HepG2 (cell line): Measurements from ENCODE around the gene ACP2. TPM values are rescaled to one million over a fixed set of nuclear protein-coding genes. Genes with fewer than 3 reads are reported as not detected.
A peak's percentile ranks its signal among the peaks of the same experiment; 100 is the strongest.

Experiments
- CEBPG ChIP-seq: IDR thresholded peaks from 2 replicates; pipeline ENCODE4 v1.6.1; 2016
- DDIT3 ChIP-seq: sonication (generic); formaldehyde crosslinking; IDR thresholded peaks from 2 replicates; pipeline ENCODE4 v1.4.0; 2020; ENCODE audit warnings: mild to moderate bottlenecking, missing genetic modification reagents
- ETV6 ChIP-seq: sonication (generic); formaldehyde crosslinking; conservative IDR thresholded peaks from 2 replicates; pipeline ENCODE4 v1.4.0; 2020; ENCODE audit warnings: missing genetic modification reagents
- IKZF4 ChIP-seq: sonication (generic); formaldehyde crosslinking; IDR thresholded peaks from 2 replicates; pipeline ENCODE4 v1.5.1; 2020; ENCODE audit warnings: borderline replicate concordance, mild to moderate bottlenecking, low read depth, missing genetic modification reagents; ENCODE audit errors: not compliant biosample characterization
- KLF16 ChIP-seq, 2 experiments: sonication (generic) in 1 of 2; formaldehyde crosslinking in 1 of 2; IDR thresholded peaks; 2 replicates each; pipeline versions ENCODE4 v1.6.1 to v1.8.0; 2016 to 2023; ENCODE audit warnings: missing genetic modification reagents in 2 of 2, missing compliant biosample characterization in 1 of 2
- NFE2L2 ChIP-seq: fragments of 150-350 bp; IDR thresholded peaks from 2 replicates; pipeline ENCODE4 v1.6.1; 2014; ENCODE audit warnings: low read length
- NFIB ChIP-seq: sonication (generic); formaldehyde crosslinking; IDR thresholded peaks from 2 replicates; pipeline ENCODE4 v1.9.0; 2021; ENCODE audit warnings: missing genetic modification reagents, mild to moderate bottlenecking, borderline replicate concordance
- NFRKB ChIP-seq: fragments of 450-650 bp; IDR thresholded peaks from 2 replicates; pipeline ENCODE4 v1.6.1; 2017
- REL ChIP-seq: sonication (generic); formaldehyde crosslinking; conservative IDR thresholded peaks from 2 replicates; pipeline ENCODE4 v1.8.0; 2022; ENCODE audit warnings: mild to moderate bottlenecking, missing genetic modification reagents, moderate library complexity
- SNAI1 ChIP-seq: sonication (generic); formaldehyde crosslinking; IDR thresholded peaks from 2 replicates; pipeline ENCODE4 v1.5.0; 2020; ENCODE audit warnings: mild to moderate bottlenecking, missing genetic modification reagents, borderline replicate concordance
- TCF12 ChIP-seq, 2 experiments: fragments of 450-650 bp in 1 of 2; sonication (generic) in 1 of 2; formaldehyde crosslinking in 1 of 2; IDR thresholded peaks; 2 replicates each; pipeline versions ENCODE4 v1.6.1 to v1.8.0; 2017 to 2022; ENCODE audit warnings: antibody characterized with exemption in 1 of 2, mild to moderate bottlenecking in 1 of 2, missing genetic modification reagents in 1 of 2, moderate library complexity in 1 of 2
- TIGD3 ChIP-seq: sonication (generic); formaldehyde crosslinking; IDR thresholded peaks from 2 replicates; pipeline ENCODE4 v1.5.1; 2020; ENCODE audit warnings: mild to moderate bottlenecking, missing genetic modification reagents, borderline replicate concordance
- USF2 ChIP-seq, 2 experiments: sonication (generic) in 1 of 2; formaldehyde crosslinking in 1 of 2; IDR thresholded peaks; 2 replicates each; pipeline versions ENCODE4 v1.5.1 to v1.6.1; 2011 to 2020; ENCODE audit warnings: borderline replicate concordance in 1 of 2, low read depth in 1 of 2, low read length in 1 of 2, mild to moderate bottlenecking in 1 of 2, missing genetic modification reagents in 1 of 2, moderate library complexity in 1 of 2
- ZNF407 ChIP-seq: sonication (generic); formaldehyde crosslinking; IDR thresholded peaks from one replicate; pipeline ENCODE4 v1.5.1; 2020; ENCODE audit warnings: mild to moderate bottlenecking, missing genetic modification reagents; ENCODE audit errors: not compliant biosample characterization
- ZNF670 ChIP-seq: sonication (generic); formaldehyde crosslinking; IDR thresholded peaks from 2 replicates; pipeline ENCODE4 v1.8.0; 2022; ENCODE audit warnings: mild to moderate bottlenecking, missing genetic modification reagents, borderline replicate concordance
- polyA plus RNA-seq, 8 experiments: library from polyadenylated mRNA; depleted of rRNA in 3 of 8; stranded (reverse) in 7 of 8; unstranded in 1 of 8; fragments of >200 nt; fragmentation: Illumina TruSeq in 4 of 8; extraction: Trizol in 4 of 8; gene quantifications; 2 replicates each; pipeline versions ENCODE4 v1.2.1 to v1.2.3, GENCODE V29; 2011 to 2016; ENCODE audit warnings: low read depth in 4 of 8, missing spikeins in 1 of 8, mixed read lengths in 1 of 8; ENCODE audit not compliant: insufficient read depth in 1 of 8
- total RNA-seq, 5 experiments: library from RNA; depleted of rRNA; stranded (reverse); fragments of >200 nt; fragmentation: Illumina TruSeq; extraction: Trizol; gene quantifications; 2 replicates each; pipeline ENCODE4 v1.2.3, GENCODE V29; 2016; ENCODE audit warnings: low read depth in 1 of 5

The ACP2 gene
- total and polyA plus RNA-seq, 2 of the 13 experiments (the other 11 are each of a cell fraction or from before 2014, with no cell fraction given): 17.7 to 20.2 TPM

- TF ChIP-seq USF2 (IDR thresholded peaks at IDR 0.05; ENCODE audit: low read depth, low read length) (no peak), USF2 (CRISPR knock-in tag; IDR thresholded peaks at IDR 0.05; ENCODE audit: borderline replicate concordance) (peak; percentile 41; the same call in 1 of the 2 replicates), NFRKB (no peak), KLF16 (CRISPR knock-in tag; IDR thresholded peaks at IDR 0.05) (0 out of 4 replicates have a peak, but pooled peaks of 1 of the 2 experiments have one; percentile 19), DDIT3 (CRISPR knock-in tag) (no peak), SNAI1 (CRISPR knock-in tag) (no peak), ETV6 (CRISPR knock-in tag) (no peak; the same call in 1 of the 2 replicates), REL (CRISPR knock-in tag) (no peak), TIGD3 (CRISPR knock-in tag) (no peak), ZNF670 (no peak; the same call in 1 of the 2 replicates), NFE2L2 (no peak), TCF12 (IDR thresholded peaks at IDR 0.05) (no peak), TCF12 (CRISPR knock-in tag; IDR thresholded peaks at IDR 0.05) (no peak), NFIB (CRISPR knock-in tag) (no peak), ZNF407 (CRISPR knock-in tag) (no peak), CEBPG (CRISPR knock-in tag) (no peak; the same call in 1 of the 2 replicates), IKZF4 (CRISPR knock-in tag) (no peak)
Observed at GRCh38 chr11:47269002-47269828, 20.6 kb upstream of the ACP2 start (continued).
